Cardiac muscle cell (in vitro differentiated cells and primary cell): ENCODE measurements around the gene VWA8. TPM values are rescaled to one million over a fixed set of nuclear protein-coding genes. Genes with fewer than 3 reads are reported as not detected.
A peak's percentile ranks its signal among the peaks of the same experiment; 100 is the strongest.

Experiments used
- DNase-seq, 2 donors: peaks; one replicate each; pipeline versions ENCODE4 v3.0.0 to v3.0.0-alpha.2; 2010 to 2017; ENCODE audit warnings: low read depth in 1 of 2, low spot score in 1 of 2
- H3K27ac ChIP-seq: fragments of 200-600 bp; sonication (generic); 2 replicates; pipeline ENCODE4 v1.5.1; 2016
- H3K27me3 ChIP-seq: fragments of 200-600 bp; sonication (generic); 2 replicates; pipeline ENCODE4 v1.6.0; 2016; ENCODE audit warnings: control low read depth
- H3K36me3 ChIP-seq: fragments of 200-600 bp; sonication (generic); 2 replicates; pipeline ENCODE4 v1.5.1; 2016; ENCODE audit warnings: control low read depth
- H3K4me1 ChIP-seq: fragments of 200-600 bp; sonication (generic); 2 replicates; pipeline ENCODE4 v1.8.1; 2017; ENCODE audit warnings: low read depth, mild to moderate bottlenecking, mixed run types
- H3K4me3 ChIP-seq: fragments of 200-600 bp; sonication (generic); 2 replicates; pipeline ENCODE4 v1.5.1; 2016; ENCODE audit warnings: mild to moderate bottlenecking
- H3K9me3 ChIP-seq: fragments of 200-600 bp; sonication (generic); 2 replicates; pipeline ENCODE4 v1.5.1; 2017; ENCODE audit warnings: low read depth, mild to moderate bottlenecking, control low read depth
- CTCF ChIP-seq: IDR thresholded peaks from 2 replicates; pipeline ENCODE4 v1.5.1; 2012; ENCODE audit warnings: low read depth, mild to moderate bottlenecking, low read length
- polyA plus RNA-seq: library from polyadenylated mRNA; unstranded; fragments of >200 nt; fragmentation: Nextera tagmentation; extraction: Ambion mirVana; gene quantifications from 2 replicates; pipeline ENCODE4 v1.2.1, GENCODE V29; 2016
- total RNA-seq: library from RNA; depleted of rRNA; stranded (reverse); fragments of >200 nt; gene quantifications from 2 replicates; pipeline ENCODE4 v1.2.3, GENCODE V29; 2016

VWA8 gene
- total and polyA plus RNA-seq, 2 experiments from 2014 or later = 9.4 to 22.9 TPM

- H3K4me1 ChIP-seq = peaks cover 4% of the 10 kb centered on the region
- DNase-seq = no peak
Measured at GRCh38 chr13:41823476-41823875, 137.4 kb downstream of the VWA8 start.

GRCh38 chr13:41822560-41822959 is 138.3 kb downstream of the VWA8 start:
- H3K27ac ChIP-seq = no peak overlapping the region
- no peak overlapping the region for H3K4me3 ChIP-seq
- TF ChIP-seq CTCF = no peak
- no peak for DNase-seq
- H3K4me1 ChIP-seq = peaks cover 4% of the 10 kb centered on the region
- H3K27me3 ChIP-seq = no peaks in the 10 kb centered on the region
- no peaks in the 10 kb centered on the region for H3K9me3 ChIP-seq
- no peaks in the 10 kb centered on the region for H3K36me3 ChIP-seq

More at GRCh38 chr13:41823476-41823875, 137.4 kb downstream of the VWA8 start:
- Histone ChIP-seq H3K27me3 (no peaks in the 10 kb centered on the region), H3K9me3 (no peaks in the 10 kb centered on the region), H3K36me3 (no peaks in the 10 kb centered on the region), H3K4me3 (no peak overlapping the region), H3K27ac (no peak overlapping the region)
- no peak for TF ChIP-seq CTCF

- H3K4me3 ChIP-seq = no peak overlapping the region
- H3K4me1 ChIP-seq = peaks cover 4% of the 10 kb centered on the region
- TF ChIP-seq CTCF = no peak
- H3K9me3 ChIP-seq = no peaks in the 10 kb centered on the region
- H3K36me3 ChIP-seq = no peaks in the 10 kb centered on the region
- no peak for DNase-seq
- H3K27ac ChIP-seq = no peak overlapping the region
- no peaks in the 10 kb centered on the region for H3K27me3 ChIP-seq
Measured at GRCh38 chr13:41821238-41821594, 139.7 kb downstream of the VWA8 start.

- no peaks in the 10 kb centered on the region for H3K27me3 ChIP-seq
- H3K27ac ChIP-seq = no peak overlapping the region
- peaks cover 4% of the 10 kb centered on the region for H3K4me1 ChIP-seq
- no peak for DNase-seq
- H3K36me3 ChIP-seq = peaks cover 5% of the 10 kb centered on the region
- no peak overlapping the region for H3K4me3 ChIP-seq
- TF ChIP-seq CTCF = no peak
- H3K9me3 ChIP-seq = no peaks in the 10 kb centered on the region
Measured at GRCh38 chr13:41820581-41821237, 140.2 kb downstream of the VWA8 start.

- H3K9me3 ChIP-seq = no peaks in the 10 kb centered on the region
- TF ChIP-seq CTCF = no peak
- no peak overlapping the region for H3K27ac ChIP-seq
- peaks cover 18% of the 10 kb centered on the region for H3K4me1 ChIP-seq
- H3K36me3 ChIP-seq = peaks cover 11% of the 10 kb centered on the region
- H3K27me3 ChIP-seq = no peaks in the 10 kb centered on the region
- H3K4me3 ChIP-seq = no peak overlapping the region
- no peak for DNase-seq
Measured at GRCh38 chr13:41816057-41816456, 144.9 kb downstream of the VWA8 start.

- Histone ChIP-seq H3K27me3 (no peaks in the 10 kb centered on the region), H3K4me3 (no peak overlapping the region), H3K9me3 (no peaks in the 10 kb centered on the region), H3K36me3 (peaks cover 11% of the 10 kb centered on the region), H3K27ac (no peak overlapping the region), H3K4me1 (peaks cover 18% of the 10 kb centered on the region)
- DNase-seq = peak in 1 of 2 donors; percentile 24
- TF ChIP-seq CTCF = no peak
Measured at GRCh38 chr13:41813426-41813825, 147.5 kb downstream of the VWA8 start.
